Nephron progenitor cell (in vitro differentiated cells): ENCODE data around the gene PTGDS.

ENCODE experiments used
- DNase-seq: peaks from one replicate; pipeline ENCODE4 v3.0.0; 2021
- H3K27ac Mint-ChIP-seq: 2 replicates; pipeline ENCODE4 v1.8.0; 2021; ENCODE audit warnings: mild to moderate bottlenecking, moderate library complexity, mixed read lengths
- H3K27me3 Mint-ChIP-seq: 2 replicates; pipeline ENCODE4 v1.8.0; 2021; ENCODE audit warnings: mild to moderate bottlenecking, low read depth, mixed read lengths; ENCODE audit not compliant: poor library complexity
- H3K36me3 Mint-ChIP-seq: 2 replicates; pipeline ENCODE4 v1.8.0; 2021; ENCODE audit warnings: low read depth, mixed read lengths
- H3K4me1 Mint-ChIP-seq: 2 replicates; pipeline ENCODE4 v1.8.0; 2021; ENCODE audit warnings: mixed read lengths
- H3K4me3 Mint-ChIP-seq: 2 replicates; pipeline ENCODE4 v1.8.0; 2021; ENCODE audit warnings: mild to moderate bottlenecking, moderate library complexity, mixed read lengths
- H3K9me3 Mint-ChIP-seq: 2 replicates; pipeline ENCODE4 v1.8.0; 2021; ENCODE audit warnings: mild to moderate bottlenecking, moderate library complexity, mixed read lengths
- TF ChIP-seq, protein P1 (sequence below): fragments of 200-600 bp; sonication (generic); IDR thresholded peaks from 2 replicates; pipeline ENCODE4 v1.5.0; 2021; ENCODE audit warnings: antibody characterized with exemption

PTGDS gene

DNA sequence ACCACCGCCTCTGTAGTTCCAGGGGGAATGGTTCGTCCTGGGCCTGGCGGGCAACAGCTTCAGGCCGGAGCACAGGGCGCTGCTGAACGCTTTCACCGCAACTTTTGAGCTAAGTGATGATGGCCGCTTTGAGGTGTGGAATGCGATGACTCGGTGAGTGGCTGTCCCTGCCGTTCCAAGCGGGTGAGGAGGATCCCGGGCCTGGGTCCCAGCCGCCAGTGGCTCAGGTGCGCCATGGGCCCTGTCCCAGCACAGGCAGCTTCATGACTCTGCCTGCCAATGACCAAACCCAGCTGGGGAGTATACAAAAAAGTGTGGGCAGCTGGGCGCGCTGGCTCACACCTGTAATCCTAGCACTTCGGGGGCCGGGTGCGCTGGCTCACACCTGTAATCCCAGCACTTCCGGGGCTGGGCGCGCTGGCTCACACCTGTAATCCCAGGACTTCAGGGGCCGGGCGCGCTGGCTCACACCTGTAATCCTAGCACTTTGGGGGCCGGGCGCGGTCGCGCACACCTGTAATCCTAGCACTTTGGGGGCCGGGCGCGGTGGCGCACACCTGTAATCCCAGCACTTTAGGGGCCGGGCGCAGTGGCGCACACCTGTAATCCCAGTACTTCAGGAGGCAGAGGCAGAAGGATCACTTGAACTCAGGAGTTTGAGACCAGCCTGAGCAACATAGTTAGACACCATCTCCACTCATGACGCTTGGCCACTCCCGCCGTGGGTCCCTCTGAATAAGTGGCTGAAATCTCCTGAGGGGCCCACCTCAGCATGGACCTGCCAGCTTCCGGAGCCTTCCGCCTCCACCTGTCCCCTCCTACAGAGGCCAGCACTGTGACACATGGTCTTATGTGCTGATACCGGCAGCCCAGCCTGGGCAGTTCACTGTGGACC, 24.2 kb upstream of the PTGDS start:
- Mint-ChIP-seq H3K27me3 (peaks cover 32% of the 10 kb centered on the region), H3K9me3 (peaks cover 9% of the 10 kb centered on the region), H3K4me3 (no peak overlapping the region), H3K27ac (no peak overlapping the region), H3K4me1 (no peaks in the 10 kb centered on the region), H3K36me3 (no peaks in the 10 kb centered on the region)
- peak; percentile 8 for DNase-seq
- TF ChIP-seq, protein P1, sequence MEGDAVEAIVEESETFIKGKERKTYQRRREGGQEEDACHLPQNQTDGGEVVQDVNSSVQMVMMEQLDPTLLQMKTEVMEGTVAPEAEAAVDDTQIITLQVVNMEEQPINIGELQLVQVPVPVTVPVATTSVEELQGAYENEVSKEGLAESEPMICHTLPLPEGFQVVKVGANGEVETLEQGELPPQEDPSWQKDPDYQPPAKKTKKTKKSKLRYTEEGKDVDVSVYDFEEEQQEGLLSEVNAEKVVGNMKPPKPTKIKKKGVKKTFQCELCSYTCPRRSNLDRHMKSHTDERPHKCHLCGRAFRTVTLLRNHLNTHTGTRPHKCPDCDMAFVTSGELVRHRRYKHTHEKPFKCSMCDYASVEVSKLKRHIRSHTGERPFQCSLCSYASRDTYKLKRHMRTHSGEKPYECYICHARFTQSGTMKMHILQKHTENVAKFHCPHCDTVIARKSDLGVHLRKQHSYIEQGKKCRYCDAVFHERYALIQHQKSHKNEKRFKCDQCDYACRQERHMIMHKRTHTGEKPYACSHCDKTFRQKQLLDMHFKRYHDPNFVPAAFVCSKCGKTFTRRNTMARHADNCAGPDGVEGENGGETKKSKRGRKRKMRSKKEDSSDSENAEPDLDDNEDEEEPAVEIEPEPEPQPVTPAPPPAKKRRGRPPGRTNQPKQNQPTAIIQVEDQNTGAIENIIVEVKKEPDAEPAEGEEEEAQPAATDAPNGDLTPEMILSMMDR: no peak

DNA sequence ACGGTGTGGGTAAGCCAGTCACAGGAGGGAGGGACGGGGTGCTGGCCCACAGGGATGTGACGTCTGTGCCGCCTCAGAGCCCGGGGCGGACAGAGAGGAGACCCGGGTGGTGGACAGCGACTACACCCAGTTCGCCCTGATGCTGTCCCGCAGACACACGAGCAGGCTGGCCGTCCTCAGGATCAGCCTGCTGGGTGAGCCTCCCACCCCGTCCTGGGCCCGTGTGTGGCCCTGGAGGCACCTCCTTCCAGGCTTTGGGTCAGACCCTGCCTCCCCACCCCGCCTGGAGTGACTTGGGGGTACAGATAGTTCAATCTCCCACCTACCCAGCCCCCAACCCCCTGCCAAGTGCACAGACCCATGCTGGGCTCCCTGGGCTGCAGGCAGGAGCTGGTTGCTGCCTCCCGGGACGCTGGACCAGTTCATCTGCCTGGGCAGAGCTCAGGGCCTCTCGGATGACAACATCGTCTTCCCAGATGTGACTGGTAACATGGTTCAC, 23.5 kb upstream of the PTGDS start:
- no peak overlapping the region for H3K27ac Mint-ChIP-seq
- DNase-seq: peak; percentile 11
- no peak overlapping the region for H3K4me3 Mint-ChIP-seq
- H3K9me3 Mint-ChIP-seq: peaks cover 9% of the 10 kb centered on the region
- H3K27me3 Mint-ChIP-seq: peaks cover 26% of the 10 kb centered on the region
- H3K36me3 Mint-ChIP-seq: no peaks in the 10 kb centered on the region
- TF ChIP-seq, protein P1: no peak
- H3K4me1 Mint-ChIP-seq: no peaks in the 10 kb centered on the region

DNA sequence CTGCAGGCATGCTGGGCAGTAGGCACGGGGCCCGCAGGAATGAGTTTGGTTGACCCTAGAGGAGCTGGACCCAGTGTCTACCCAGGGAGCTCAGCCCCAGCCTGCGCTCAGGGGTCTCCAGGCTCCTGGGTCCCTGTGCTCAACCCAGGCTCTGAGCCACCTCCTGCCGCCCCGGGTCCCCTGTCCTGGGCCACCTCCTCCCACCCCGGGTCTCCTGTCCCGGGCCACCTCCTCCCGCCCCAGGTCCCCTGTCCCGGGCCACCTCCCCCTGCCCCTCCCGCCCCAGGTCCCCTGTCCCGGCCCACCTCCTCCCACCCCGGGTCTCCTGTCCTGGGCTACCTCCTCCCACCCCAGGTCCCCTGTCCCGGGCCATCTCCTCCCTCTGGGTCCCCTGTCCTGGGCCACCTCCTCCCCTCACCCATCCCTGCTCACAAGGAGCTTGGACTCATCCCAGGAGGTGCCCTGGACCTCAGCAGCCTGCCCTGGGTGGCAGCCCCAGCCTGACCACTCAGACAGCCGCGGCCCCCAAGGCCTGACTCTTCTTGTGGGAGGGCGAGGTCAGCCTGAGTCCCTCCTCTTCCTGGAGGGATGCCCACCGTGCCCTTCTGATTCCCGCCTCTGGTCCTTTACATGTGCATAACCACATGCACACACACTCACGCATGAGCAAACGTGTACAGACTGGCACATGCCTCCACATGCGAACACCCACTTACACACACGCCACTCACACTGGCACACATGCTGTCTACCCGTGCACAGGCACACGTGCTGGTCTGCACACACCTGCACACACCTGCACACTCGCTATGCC, 22.8 kb upstream of the PTGDS start:
- DNase-seq: peak; percentile 1
- Mint-ChIP-seq H3K9me3 (peaks cover 9% of the 10 kb centered on the region), H3K36me3 (no peaks in the 10 kb centered on the region), H3K4me1 (no peaks in the 10 kb centered on the region), H3K4me3 (no peak overlapping the region), H3K27me3 (peaks cover 24% of the 10 kb centered on the region), H3K27ac (no peak overlapping the region)
- TF ChIP-seq, protein P1: no peak

DNA sequence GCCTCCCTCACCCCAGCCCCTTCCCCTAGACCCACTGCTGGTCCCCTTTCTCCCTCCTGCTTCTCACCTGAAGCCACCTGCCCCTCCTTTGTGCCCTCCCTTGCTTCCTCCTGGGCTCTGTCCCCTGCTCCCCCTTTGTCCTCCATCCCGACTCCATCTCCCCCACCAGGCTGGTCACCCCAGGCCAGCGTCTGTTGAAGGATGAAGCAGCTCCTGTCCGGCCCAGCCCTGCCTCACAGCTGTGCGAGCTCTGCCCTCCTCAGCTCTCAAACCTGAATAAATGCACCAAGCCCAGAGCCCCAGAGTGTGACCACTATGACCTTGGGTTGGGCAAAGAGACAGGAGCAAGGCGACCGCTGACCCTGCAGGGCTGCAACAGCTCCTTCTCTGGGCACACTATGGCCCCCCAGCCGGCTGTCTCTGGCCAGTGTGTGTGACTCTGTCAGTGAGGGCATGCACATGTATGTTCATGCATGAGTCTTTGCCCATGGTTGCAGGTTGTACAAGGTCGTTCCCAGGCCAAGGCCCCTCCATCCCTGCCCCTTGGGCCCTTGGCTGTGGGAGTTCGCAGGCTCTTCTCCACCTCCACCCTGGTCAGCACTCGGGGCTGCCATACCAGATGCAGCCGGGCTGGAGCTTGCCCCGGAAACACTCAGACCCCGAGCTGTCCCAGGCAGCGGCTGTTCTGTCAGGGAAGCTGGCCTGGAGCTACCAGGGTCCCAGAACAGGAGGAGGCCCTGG, 21.9 kb upstream of the PTGDS start:
- peaks cover 23% of the 10 kb centered on the region for H3K27me3 Mint-ChIP-seq
- DNase-seq: peak; percentile 1
- H3K27ac Mint-ChIP-seq: no peak overlapping the region
- H3K36me3 Mint-ChIP-seq: no peaks in the 10 kb centered on the region
- peaks cover 9% of the 10 kb centered on the region for H3K9me3 Mint-ChIP-seq
- no peaks in the 10 kb centered on the region for H3K4me1 Mint-ChIP-seq
- no peak overlapping the region for H3K4me3 Mint-ChIP-seq
- TF ChIP-seq, protein P1: no peak

DNA sequence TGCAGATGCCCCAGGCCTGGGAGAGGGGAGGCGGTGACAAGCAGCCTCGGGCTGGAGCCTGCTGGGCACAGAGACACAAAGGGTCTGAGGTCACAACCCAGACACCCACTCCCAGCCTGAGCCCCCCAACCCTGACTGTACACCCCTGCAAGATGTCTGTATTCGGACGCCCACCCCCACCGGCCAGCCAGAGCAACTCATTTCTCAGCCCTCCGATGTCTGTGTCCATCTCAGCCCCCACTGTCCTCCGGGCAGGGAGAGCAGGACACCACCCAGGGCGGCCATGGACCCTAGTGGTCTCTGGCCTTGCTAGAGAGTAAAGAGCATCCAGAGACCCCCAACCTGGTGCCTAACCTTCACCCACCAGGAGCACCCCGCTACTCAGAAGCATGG, 21.4 kb upstream of the PTGDS start:
- Mint-ChIP-seq H3K4me3 (no peak overlapping the region), H3K27ac (no peak overlapping the region), H3K4me1 (no peaks in the 10 kb centered on the region), H3K27me3 (peaks cover 25% of the 10 kb centered on the region), H3K9me3 (peaks cover 9% of the 10 kb centered on the region), H3K36me3 (no peaks in the 10 kb centered on the region)
- DNase-seq: no peak
- TF ChIP-seq, protein P1: no peak
